Measurements from ENCODE around the gene DCXR. TPM values are rescaled to one million over a fixed set of nuclear protein-coding genes. Genes with fewer than 3 reads are reported as not detected.

Gene DCXR
- total and polyA plus RNA-seq, 2 of the 13 experiments (the other 11 are each of a cell fraction or from before 2014, with no cell fraction given): 287 to 311 TPM

DNA sequence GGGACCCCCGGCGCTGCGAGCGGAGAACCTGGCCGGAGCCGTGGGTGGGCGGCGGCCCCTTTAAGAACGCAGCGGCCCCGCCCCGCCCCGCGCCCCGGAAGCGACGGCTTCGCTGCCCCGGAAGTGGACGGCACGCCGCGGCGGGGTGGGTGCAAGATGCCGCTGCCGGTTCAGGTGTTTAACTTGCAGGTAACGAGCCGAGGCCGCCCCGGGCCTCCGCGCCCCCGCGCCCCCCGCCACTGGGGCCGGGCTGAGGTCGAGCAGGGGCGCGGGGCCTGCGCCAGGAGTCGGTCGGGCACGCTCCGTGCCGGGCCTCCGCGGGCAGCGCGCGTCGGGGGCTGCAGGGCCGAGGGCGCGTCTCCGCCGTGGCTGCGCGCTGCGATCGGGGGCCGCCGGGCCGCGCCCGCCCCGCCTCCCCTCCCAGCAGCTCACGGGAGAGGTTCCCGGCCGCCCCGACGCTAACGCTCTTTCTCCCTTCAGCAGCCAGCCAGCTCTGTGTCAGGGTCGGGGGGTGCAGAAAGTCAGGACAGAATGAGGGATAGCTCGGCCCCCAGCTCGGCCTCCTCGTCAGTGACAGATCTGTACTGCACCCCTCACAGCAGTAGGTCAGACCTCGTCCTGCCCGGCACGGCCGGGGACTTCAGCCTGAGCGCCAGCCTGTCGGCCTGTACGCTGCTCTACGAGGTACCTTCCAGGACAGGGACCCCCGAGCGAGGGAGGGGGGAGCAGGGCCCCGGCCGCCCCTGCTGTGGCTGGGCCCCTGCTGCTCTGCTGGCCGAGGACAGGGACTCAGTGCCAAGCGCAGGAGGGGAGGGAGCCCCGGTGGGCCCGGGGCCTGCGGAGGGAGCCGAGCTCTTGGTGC is 14.5 kb upstream of the DCXR start, which contains the start of the genes GPS1 and RFNG (continued):
- TF ChIP-seq, protein P1, sequence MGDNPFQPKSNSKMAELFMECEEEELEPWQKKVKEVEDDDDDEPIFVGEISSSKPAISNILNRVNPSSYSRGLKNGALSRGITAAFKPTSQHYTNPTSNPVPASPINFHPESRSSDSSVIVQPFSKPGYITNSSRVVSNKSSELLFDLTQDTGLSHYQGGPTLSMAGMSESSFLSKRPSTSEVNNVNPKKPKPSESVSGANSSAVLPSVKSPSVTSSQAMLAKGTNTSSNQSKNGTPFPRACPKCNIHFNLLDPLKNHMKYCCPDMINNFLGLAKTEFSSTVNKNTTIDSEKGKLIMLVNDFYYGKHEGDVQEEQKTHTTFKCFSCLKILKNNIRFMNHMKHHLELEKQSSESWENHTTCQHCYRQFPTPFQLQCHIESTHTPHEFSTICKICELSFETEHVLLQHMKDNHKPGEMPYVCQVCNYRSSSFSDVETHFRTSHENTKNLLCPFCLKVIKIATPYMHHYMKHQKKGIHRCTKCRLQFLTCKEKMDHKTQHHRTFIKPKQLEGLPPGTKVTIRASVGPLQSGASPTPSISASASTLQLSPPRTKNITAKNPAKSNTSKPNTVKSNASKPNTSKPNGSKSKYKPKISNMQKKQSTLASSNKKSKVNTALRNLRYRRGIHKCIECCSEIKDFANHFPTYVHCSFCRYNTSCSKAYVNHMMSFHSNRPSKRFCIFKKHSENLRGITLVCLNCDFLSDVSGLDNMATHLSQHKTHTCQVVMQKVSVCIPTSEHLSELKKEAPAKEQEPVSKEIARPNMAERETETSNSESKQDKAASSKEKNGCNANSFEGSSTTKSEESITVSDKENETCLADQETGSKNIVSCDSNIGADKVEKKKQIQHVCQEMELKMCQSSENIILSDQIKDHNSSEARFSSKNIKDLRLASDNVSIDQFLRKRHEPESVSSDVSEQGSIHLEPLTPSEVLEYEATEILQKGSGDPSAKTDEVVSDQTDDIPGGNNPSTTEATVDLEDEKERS (CRISPR knock-in tag; IDR thresholded peaks at IDR 0.05): no peak
- no peak for TF ChIP-seq REPIN1 (CRISPR knock-in tag; IDR thresholded peaks at IDR 0.05; ENCODE audit: borderline replicate concordance, low read depth)
- peak; percentile 25 for TF ChIP-seq ZNF781 (CRISPR knock-in tag; IDR thresholded peaks at IDR 0.05; ENCODE audit: borderline replicate concordance, not compliant biosample characterization)
- TF ChIP-seq, protein P2, sequence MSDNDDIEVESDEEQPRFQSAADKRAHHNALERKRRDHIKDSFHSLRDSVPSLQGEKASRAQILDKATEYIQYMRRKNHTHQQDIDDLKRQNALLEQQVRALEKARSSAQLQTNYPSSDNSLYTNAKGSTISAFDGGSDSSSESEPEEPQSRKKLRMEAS (IDR thresholded peaks at IDR 0.05): peak; percentile 67
- TF ChIP-seq, protein P3, sequence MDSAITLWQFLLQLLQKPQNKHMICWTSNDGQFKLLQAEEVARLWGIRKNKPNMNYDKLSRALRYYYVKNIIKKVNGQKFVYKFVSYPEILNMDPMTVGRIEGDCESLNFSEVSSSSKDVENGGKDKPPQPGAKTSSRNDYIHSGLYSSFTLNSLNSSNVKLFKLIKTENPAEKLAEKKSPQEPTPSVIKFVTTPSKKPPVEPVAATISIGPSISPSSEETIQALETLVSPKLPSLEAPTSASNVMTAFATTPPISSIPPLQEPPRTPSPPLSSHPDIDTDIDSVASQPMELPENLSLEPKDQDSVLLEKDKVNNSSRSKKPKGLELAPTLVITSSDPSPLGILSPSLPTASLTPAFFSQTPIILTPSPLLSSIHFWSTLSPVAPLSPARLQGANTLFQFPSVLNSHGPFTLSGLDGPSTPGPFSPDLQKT (CRISPR knock-in tag; IDR thresholded peaks at IDR 0.05; ENCODE audit: borderline replicate concordance): no peak
- TF ChIP-seq, protein P4, sequence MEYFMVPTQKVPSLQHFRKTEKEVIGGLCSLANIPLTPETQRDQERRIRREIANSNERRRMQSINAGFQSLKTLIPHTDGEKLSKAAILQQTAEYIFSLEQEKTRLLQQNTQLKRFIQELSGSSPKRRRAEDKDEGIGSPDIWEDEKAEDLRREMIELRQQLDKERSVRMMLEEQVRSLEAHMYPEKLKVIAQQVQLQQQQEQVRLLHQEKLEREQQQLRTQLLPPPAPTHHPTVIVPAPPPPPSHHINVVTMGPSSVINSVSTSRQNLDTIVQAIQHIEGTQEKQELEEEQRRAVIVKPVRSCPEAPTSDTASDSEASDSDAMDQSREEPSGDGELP (IDR thresholded peaks at IDR 0.05; ENCODE audit: borderline replicate concordance, low read depth): peak; percentile 49; the same call in 1 of the 2 replicates
- TF ChIP-seq TBL1XR1 (IDR thresholded peaks at IDR 0.05; ENCODE audit: borderline replicate concordance, low read length, partially characterized antibody): no peak
- no peak for TF ChIP-seq PRPF4 (IDR thresholded peaks at IDR 0.05; ENCODE audit: low read depth, low read length, poor library complexity, severe bottlenecking)
- TF ChIP-seq ZNF589 (CRISPR knock-in tag; conservative IDR thresholded peaks at IDR 0.05): peak; percentile 62; the same call in 1 of the 2 replicates
- TF ChIP-seq BORCS8-MEF2B (CRISPR knock-in tag; IDR thresholded peaks at IDR 0.05): peak; percentile 3; the same call in 1 of the 2 replicates
- TF ChIP-seq MAFF (IDR thresholded peaks at IDR 0.05; ENCODE audit: low read depth, low read length): no peak
- TF ChIP-seq ZNF543 (CRISPR knock-in tag; IDR thresholded peaks at IDR 0.05): no peak
- TF ChIP-seq, protein P5, sequence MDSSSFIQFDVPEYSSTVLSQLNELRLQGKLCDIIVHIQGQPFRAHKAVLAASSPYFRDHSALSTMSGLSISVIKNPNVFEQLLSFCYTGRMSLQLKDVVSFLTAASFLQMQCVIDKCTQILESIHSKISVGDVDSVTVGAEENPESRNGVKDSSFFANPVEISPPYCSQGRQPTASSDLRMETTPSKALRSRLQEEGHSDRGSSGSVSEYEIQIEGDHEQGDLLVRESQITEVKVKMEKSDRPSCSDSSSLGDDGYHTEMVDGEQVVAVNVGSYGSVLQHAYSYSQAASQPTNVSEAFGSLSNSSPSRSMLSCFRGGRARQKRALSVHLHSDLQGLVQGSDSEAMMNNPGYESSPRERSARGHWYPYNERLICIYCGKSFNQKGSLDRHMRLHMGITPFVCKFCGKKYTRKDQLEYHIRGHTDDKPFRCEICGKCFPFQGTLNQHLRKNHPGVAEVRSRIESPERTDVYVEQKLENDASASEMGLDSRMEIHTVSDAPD (CRISPR knock-in tag; IDR thresholded peaks at IDR 0.05): no peak
- TF ChIP-seq, protein P6, sequence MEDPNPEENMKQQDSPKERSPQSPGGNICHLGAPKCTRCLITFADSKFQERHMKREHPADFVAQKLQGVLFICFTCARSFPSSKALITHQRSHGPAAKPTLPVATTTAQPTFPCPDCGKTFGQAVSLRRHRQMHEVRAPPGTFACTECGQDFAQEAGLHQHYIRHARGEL (CRISPR knock-in tag; IDR thresholded peaks at IDR 0.05): no peak
- no peak for TF ChIP-seq ETV6 (CRISPR knock-in tag; conservative IDR thresholded peaks at IDR 0.05)
- TF ChIP-seq KDM5A (IDR thresholded peaks at IDR 0.05; ENCODE audit: borderline replicate concordance, low read length): peak; percentile 62
- TF ChIP-seq MED13 (CRISPR knock-in tag; IDR thresholded peaks at IDR 0.05): 0 out of 2 replicates have a peak, but pooled peaks have one; percentile 3
- TF ChIP-seq ZNF772 (CRISPR knock-in tag; IDR thresholded peaks at IDR 0.05): no peak; the same call in 1 of the 2 replicates
- TF ChIP-seq, protein P7, sequence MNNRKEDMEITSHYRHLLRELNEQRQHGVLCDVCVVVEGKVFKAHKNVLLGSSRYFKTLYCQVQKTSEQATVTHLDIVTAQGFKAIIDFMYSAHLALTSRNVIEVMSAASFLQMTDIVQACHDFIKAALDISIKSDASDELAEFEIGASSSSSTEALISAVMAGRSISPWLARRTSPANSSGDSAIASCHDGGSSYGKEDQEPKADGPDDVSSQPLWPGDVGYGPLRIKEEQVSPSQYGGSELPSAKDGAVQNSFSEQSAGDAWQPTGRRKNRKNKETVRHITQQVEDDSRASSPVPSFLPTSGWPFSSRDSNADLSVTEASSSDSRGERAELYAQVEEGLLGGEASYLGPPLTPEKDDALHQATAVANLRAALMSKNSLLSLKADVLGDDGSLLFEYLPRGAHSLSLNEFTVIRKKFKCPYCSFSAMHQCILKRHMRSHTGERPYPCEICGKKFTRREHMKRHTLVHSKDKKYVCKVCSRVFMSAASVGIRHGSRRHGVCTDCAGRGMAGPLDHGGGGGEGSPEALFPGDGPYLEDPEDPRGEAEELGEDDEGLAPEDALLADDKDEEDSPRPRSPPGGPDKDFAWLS (CRISPR knock-in tag; IDR thresholded peaks at IDR 0.05; ENCODE audit: borderline replicate concordance): no peak
